Endothelial cell of umbilical vein (primary cell): Measurements from ENCODE around the gene AFF1. TPM values are rescaled to one million over a fixed set of nuclear protein-coding genes. Genes with fewer than 3 reads are reported as not detected.

Source experiments
- BruUV-seq: library from RNA; stranded (reverse); fragments of 400-500 nt; replicated peaks from 2 replicates; lab custom pipeline; 2021; lab: Mats Ljungman, UMichigan
- CTCF ChIA-PET: fragments of 300-600, 350-600 bp; sonication (Branson Sonifier 250); formaldehyde crosslinking; loops from one replicate; lab custom pipeline; 2021; ENCODE audit warnings: antibody characterized with exemption, inconsistent platforms; lab: Charles Lee
- POLR2A ChIA-PET: fragments of 300-600, 350-600 bp; sonication (Branson Sonifier 250); formaldehyde crosslinking; loops from one replicate; lab custom pipeline; 2021; ENCODE audit warnings: antibody characterized with exemption, inconsistent platforms; lab: Charles Lee
- DNase-seq: peaks from one replicate; pipeline ENCODE4 v3.0.0-alpha.2; 2011; ENCODE audit warnings: low read depth, low spot score
- FAIRE-seq: peaks from 2 replicates; lab custom pipeline; 2011; peaks lifted over from hg19 to GRCh38; lab: Jason Lieb, UNC
- H2AFZ ChIP-seq: 2 replicates; pipeline ENCODE4 v1.6.0; 2012; ENCODE audit warnings: low read depth, low read length, control low read depth, inconsistent platforms
- H3K27ac ChIP-seq: 2 replicates; pipeline ENCODE4 v1.5.1; 2011; ENCODE audit warnings: low read depth, mild to moderate bottlenecking, control low read depth, low read length, moderate library complexity; ENCODE audit not compliant: insufficient read depth
- H3K27me3 ChIP-seq, 2 experiments: 2 replicates each; pipeline versions ENCODE4 v1.6.0 to v1.6.1; 2011; ENCODE audit warnings: low read length in 2 of 2, mixed read lengths in 1 of 2; ENCODE audit not compliant: control insufficient read depth in 2 of 2, insufficient read depth in 2 of 2
- H3K36me3 ChIP-seq, 2 experiments: 2 replicates in 1 of 2; 3 replicates in 1 of 2; pipeline ENCODE4 v1.5.1; 2011; ENCODE audit warnings: low read length in 2 of 2, mild to moderate bottlenecking in 1 of 2, moderate library complexity in 1 of 2; ENCODE audit not compliant: control insufficient read depth in 2 of 2, insufficient read depth in 2 of 2; ENCODE audit errors: extremely low read depth in 1 of 2
- H3K4me1 ChIP-seq: 3 replicates; pipeline ENCODE4 v1.5.1; 2011; ENCODE audit warnings: mild to moderate bottlenecking, low read length; ENCODE audit not compliant: control insufficient read depth, insufficient read depth; ENCODE audit errors: extremely low read depth
- H3K4me2 ChIP-seq: 2 replicates; pipeline ENCODE4 v1.6.1; 2011; ENCODE audit warnings: low read length, control low read depth, mixed read lengths; ENCODE audit not compliant: insufficient read depth
- H3K4me3 ChIP-seq, 3 experiments: fragments of 200-600 bp in 1 of 3; sonication (generic), shearing (Covaris generic) in 1 of 3; replicated peaks in 1 of 3; 2 replicates each; pipeline ENCODE4 v1.5.1; 2011 to 2016; ENCODE audit warnings: control low read depth in 3 of 3, low read length in 3 of 3, mild to moderate bottlenecking in 2 of 3, inconsistent platforms in 1 of 3, low read depth in 1 of 3, moderate library complexity in 1 of 3; ENCODE audit not compliant: insufficient read depth in 1 of 3
- H3K79me2 ChIP-seq: 2 replicates; pipeline ENCODE4 v1.6.0; 2012; ENCODE audit warnings: low read length, inconsistent platforms; ENCODE audit not compliant: control insufficient read depth, insufficient read depth
- H3K9ac ChIP-seq: replicated peaks from 2 replicates; pipeline ENCODE3; 2011; ENCODE audit warnings: low read length, control low read depth; ENCODE audit not compliant: insufficient read depth; ENCODE audit errors: extremely low read depth
- H3K9me1 ChIP-seq: replicated peaks from 3 replicates; pipeline ENCODE4 v1.6.0; 2011; ENCODE audit warnings: mild to moderate bottlenecking, low read length; ENCODE audit not compliant: control insufficient read depth, insufficient read depth; ENCODE audit errors: extremely low read depth
- H3K9me3 ChIP-seq: replicated peaks from 2 replicates; pipeline ENCODE4 v1.5.1; 2012; ENCODE audit warnings: low read length, inconsistent platforms; ENCODE audit not compliant: control insufficient read depth, insufficient read depth
- H4K20me1 ChIP-seq: replicated peaks from 2 replicates; pipeline ENCODE3; 2011; ENCODE audit warnings: mild to moderate bottlenecking, low read length; ENCODE audit not compliant: control insufficient read depth, insufficient read depth; ENCODE audit errors: extremely low read depth
- EZH2 ChIP-seq: IDR thresholded peaks from 2 replicates; pipeline ENCODE4 v1.6.1; 2012; ENCODE audit warnings: borderline replicate concordance, low read depth, mild to moderate bottlenecking, moderate library complexity, low read length, inconsistent platforms; ENCODE audit not compliant: severe bottlenecking
- FOS ChIP-seq: IDR thresholded peaks from 2 replicates; pipeline ENCODE4 v1.6.1; 2011; ENCODE audit warnings: mild to moderate bottlenecking, low read length, moderate library complexity, borderline replicate concordance; ENCODE audit not compliant: insufficient read depth
- GATA2 ChIP-seq: IDR thresholded peaks from 2 replicates; pipeline ENCODE4 v1.7.0; 2011; ENCODE audit warnings: low read depth, mild to moderate bottlenecking, moderate library complexity, mixed read lengths, low read length; ENCODE audit not compliant: insufficient read length, insufficient read depth
- JUN ChIP-seq: IDR thresholded peaks from 2 replicates; pipeline ENCODE4 v1.6.1; 2011; ENCODE audit warnings: borderline replicate concordance, low read depth; ENCODE audit not compliant: insufficient read length, insufficient read depth
- MYC ChIP-seq: IDR thresholded peaks from one replicate; pipeline ENCODE4 v1.6.1; 2011; ENCODE audit warnings: mild to moderate bottlenecking, low read depth, low read length
- POLR2A ChIP-seq: IDR thresholded peaks from 2 replicates; pipeline ENCODE4 v1.6.1; 2012; ENCODE audit warnings: low read depth, mild to moderate bottlenecking, control low read depth, low read length
- POLR2AphosphoS5 ChIP-seq: IDR thresholded peaks from 2 replicates; pipeline ENCODE4 v1.6.1; 2012; ENCODE audit warnings: low read depth, mild to moderate bottlenecking, control low read depth, low read length, moderate library complexity; ENCODE audit not compliant: insufficient read depth
- dilution Hi-C: fragments of 300-500 bp; cut with MboI; formaldehyde crosslinking; loops from one replicate; pipeline ENCODE4 v1.15.0; 2019; ENCODE audit warnings: low sequenced_read_pairs; ENCODE audit not compliant: extremely low pct_ligation_motif_present
- intact Hi-C: fragments of 100-400 bp; cut with micrococcal nuclease; formaldehyde crosslinking; loops from one replicate; pipeline ENCODE4 v1.10.0; 2022
- polyA plus RNA-seq, 4 experiments: library from polyadenylated mRNA; depleted of rRNA in 3 of 4; stranded (reverse) in 3 of 4; unstranded in 1 of 4; fragments of >200 nt; gene quantifications; 2 replicates each; pipeline versions ENCODE4 v1.2.1 to v1.2.3, GENCODE V29; 2011 to 2012; ENCODE audit warnings: missing spikeins in 1 of 4
- total RNA-seq: library from RNA; stranded (reverse); gene quantifications from 2 replicates; pipeline ENCODE4 v1.2.3, GENCODE V29; 2021
- TF ChIP-seq, protein P1 (sequence below): IDR thresholded peaks from 2 replicates; pipeline ENCODE4 v1.6.1; 2011; ENCODE audit not compliant: insufficient read depth, insufficient read length
- TF ChIP-seq, protein P2 (sequence below), 2 donors: IDR thresholded peaks; 1 replicate in 1 of 2; 2 replicates in 1 of 2; pipeline ENCODE4 v1.5.1; 2011; ENCODE audit warnings: low read length in 2 of 2, mild to moderate bottlenecking in 2 of 2, moderate library complexity in 2 of 2, control low read depth in 1 of 2, inconsistent platforms in 1 of 2, low read depth in 1 of 2; ENCODE audit not compliant: insufficient read depth in 1 of 2; ENCODE audit errors: extremely low read depth in 1 of 2

The AFF1 gene
- total and polyA plus RNA-seq, 2 donors (not counting 3 experiments of a cell fraction or from before 2014, with no cell fraction given), result 26.2 to 106 TPM

DNA sequence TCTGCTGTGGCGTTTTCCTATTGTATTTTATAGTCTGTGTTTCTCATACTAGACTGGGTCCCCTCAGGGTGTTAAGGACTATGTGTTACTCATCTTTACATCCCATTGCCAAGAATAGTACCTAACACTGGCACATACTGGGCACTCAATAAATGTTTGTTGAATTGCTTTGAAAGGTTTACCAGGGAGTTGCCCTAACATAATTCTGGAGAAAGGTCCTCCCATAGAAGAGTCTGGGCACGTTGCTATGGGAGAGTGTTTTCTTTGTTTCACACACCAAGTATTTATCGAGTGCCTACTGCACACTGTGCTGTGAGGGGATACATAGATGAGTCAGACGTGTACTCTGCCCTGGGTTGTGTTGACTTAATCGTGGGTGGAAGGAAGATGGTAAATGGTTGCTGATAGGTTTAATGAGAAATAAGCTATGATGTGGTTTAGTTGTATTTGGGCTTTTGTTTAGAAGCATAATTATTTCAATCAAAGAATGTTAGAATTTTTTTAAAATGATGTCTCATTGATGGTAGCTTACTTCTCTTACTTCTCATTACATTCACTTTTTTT, 42.9 kb downstream of the AFF1 start:
- peak overlapping the region; percentile 64 for H3K27ac ChIP-seq
- H3K27me3 ChIP-seq, result no peaks in the 10 kb centered on the region
- no TSS peak for BruUV-seq
- H3K36me3 ChIP-seq, result no peaks in the 10 kb centered on the region
- H3K4me2 ChIP-seq, result peak overlapping the region; percentile 39
- POLR2A ChIA-PET, result interaction anchor here (1.2 kb wide), 1 partner anchor 29 kb away, joined by 4 read pairs; no protein-coding TSS in a partner anchor
- peaks cover 49% of the 10 kb centered on the region for H3K79me2 ChIP-seq
- no peak overlapping the region for H2AFZ ChIP-seq
- DNase-seq, result peak; percentile 94
- no peaks in the 10 kb centered on the region for H3K9me3 ChIP-seq
- peak; percentile 90 for TF ChIP-seq JUN
- no peak for TF ChIP-seq POLR2A
- TF ChIP-seq, protein P1, sequence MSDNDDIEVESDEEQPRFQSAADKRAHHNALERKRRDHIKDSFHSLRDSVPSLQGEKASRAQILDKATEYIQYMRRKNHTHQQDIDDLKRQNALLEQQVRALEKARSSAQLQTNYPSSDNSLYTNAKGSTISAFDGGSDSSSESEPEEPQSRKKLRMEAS, result no peak
- TF ChIP-seq FOS, result peak; percentile 85
- peak; percentile 62 for TF ChIP-seq POLR2AphosphoS5
- peak; percentile 21 for TF ChIP-seq MYC
- TF ChIP-seq GATA2, result no peak
- TF ChIP-seq, protein P2, sequence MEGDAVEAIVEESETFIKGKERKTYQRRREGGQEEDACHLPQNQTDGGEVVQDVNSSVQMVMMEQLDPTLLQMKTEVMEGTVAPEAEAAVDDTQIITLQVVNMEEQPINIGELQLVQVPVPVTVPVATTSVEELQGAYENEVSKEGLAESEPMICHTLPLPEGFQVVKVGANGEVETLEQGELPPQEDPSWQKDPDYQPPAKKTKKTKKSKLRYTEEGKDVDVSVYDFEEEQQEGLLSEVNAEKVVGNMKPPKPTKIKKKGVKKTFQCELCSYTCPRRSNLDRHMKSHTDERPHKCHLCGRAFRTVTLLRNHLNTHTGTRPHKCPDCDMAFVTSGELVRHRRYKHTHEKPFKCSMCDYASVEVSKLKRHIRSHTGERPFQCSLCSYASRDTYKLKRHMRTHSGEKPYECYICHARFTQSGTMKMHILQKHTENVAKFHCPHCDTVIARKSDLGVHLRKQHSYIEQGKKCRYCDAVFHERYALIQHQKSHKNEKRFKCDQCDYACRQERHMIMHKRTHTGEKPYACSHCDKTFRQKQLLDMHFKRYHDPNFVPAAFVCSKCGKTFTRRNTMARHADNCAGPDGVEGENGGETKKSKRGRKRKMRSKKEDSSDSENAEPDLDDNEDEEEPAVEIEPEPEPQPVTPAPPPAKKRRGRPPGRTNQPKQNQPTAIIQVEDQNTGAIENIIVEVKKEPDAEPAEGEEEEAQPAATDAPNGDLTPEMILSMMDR (IDR thresholded peaks at IDR 0.05; ENCODE audit: extremely low read depth in 1 of 2, insufficient read depth in 1 of 2, low read depth in 1 of 2, low read length in 2 of 2), result no peak
- no peak for TF ChIP-seq EZH2
- peak; percentile 98 for FAIRE-seq
- H3K9me1 ChIP-seq, result no peaks in the 10 kb centered on the region
- peak overlapping the region; percentile 50 for H3K9ac ChIP-seq
- CTCF ChIA-PET, result interaction anchor here (0.6 to 1.2 kb wide), 7 partner anchors 11 to 116 kb away, joined by 3 to 5 read pairs (median 3); no protein-coding TSS in a partner anchor
- peaks cover 36% of the 10 kb centered on the region for H3K4me1 ChIP-seq
- H3K4me3 ChIP-seq, result no peak overlapping the region
- H4K20me1 ChIP-seq, result no peaks in the 10 kb centered on the region
- dilution Hi-C loops, result no loop called here
- intact Hi-C loops, result loop anchor here (2.0 kb wide), 1 partner anchor 13 kb away; no protein-coding TSS in a partner anchor
